ENCODE data around the gene MAPK12.
A peak's percentile ranks its signal among the peaks of the same experiment; 100 is the strongest.
"Not testable (repeated sequence)": the region's sequence is repeated elsewhere in the genome, so short reads cannot be mapped to it uniquely, and the experiment has no call there.

The MAPK12 gene

GRCh38 chr22:50275181-50276055 is 13.9 kb upstream of the MAPK12 start:
- Histone ChIP-seq H3K4me3 (ENCODE audit: low read length) (no peak overlapping the region), H3K4me1 (ENCODE audit: control insufficient read depth, insufficient read depth, low read length) (peaks cover 6% of the 10 kb centered on the region), H3K27me3 (ENCODE audit: control insufficient read depth, insufficient read depth, low read length) (no peaks in the 10 kb centered on the region), H3K27ac (ENCODE audit: low read depth, low read length) (peak overlapping the region; percentile 51), H3K36me3 (ENCODE audit: control insufficient read depth, insufficient read depth, low read length) (peaks cover 37% of the 10 kb centered on the region), H3K9ac (ENCODE audit: low read length) (no peak overlapping the region)

GRCh38 chr22:50274771-50275170 is 13.3 kb upstream of the MAPK12 start:
- Histone ChIP-seq H3K27ac (ENCODE audit: low read depth, low read length) (no peak overlapping the region), H3K9ac (ENCODE audit: low read length) (no peak overlapping the region), H3K36me3 (ENCODE audit: control insufficient read depth, insufficient read depth, low read length) (peaks cover 34% of the 10 kb centered on the region), H3K27me3 (ENCODE audit: control insufficient read depth, insufficient read depth, low read length) (no peaks in the 10 kb centered on the region), H3K4me1 (ENCODE audit: control insufficient read depth, insufficient read depth, low read length) (peaks cover 6% of the 10 kb centered on the region), H3K4me3 (ENCODE audit: low read length) (no peak overlapping the region)

- Histone ChIP-seq H3K9ac (ENCODE audit: low read length) (no peak overlapping the region), H3K27me3 (ENCODE audit: control insufficient read depth, insufficient read depth, low read length) (no peaks in the 10 kb centered on the region), H3K36me3 (ENCODE audit: control insufficient read depth, insufficient read depth, low read length) (peaks cover 29% of the 10 kb centered on the region), H3K27ac (ENCODE audit: low read depth, low read length) (no peak overlapping the region), H3K4me3 (ENCODE audit: low read length) (no peak overlapping the region), H3K4me1 (ENCODE audit: control insufficient read depth, insufficient read depth, low read length) (peaks cover 6% of the 10 kb centered on the region)
Observed at GRCh38 chr22:50274311-50274710, 12.8 kb upstream of the MAPK12 start.

GRCh38 chr22:50273781-50274180 is 12.3 kb upstream of the MAPK12 start:
- H3K9ac ChIP-seq (ENCODE audit: low read length); H3K27ac ChIP-seq (ENCODE audit: low read depth, low read length); H3K4me3 ChIP-seq (ENCODE audit: low read length); H3K4me1 ChIP-seq (ENCODE audit: control insufficient read depth, insufficient read depth, low read length); H3K27me3 ChIP-seq (ENCODE audit: control insufficient read depth, insufficient read depth, low read length): not testable (repeated sequence)
- H3K36me3 ChIP-seq (ENCODE audit: control insufficient read depth, insufficient read depth, low read length) = peaks cover 24% of the 10 kb centered on the region

- H3K36me3 ChIP-seq (ENCODE audit: control insufficient read depth, insufficient read depth, low read length) = peaks cover 19% of the 10 kb centered on the region
- not testable (repeated sequence) for H3K27ac ChIP-seq (ENCODE audit: low read depth, low read length); H3K27me3 ChIP-seq (ENCODE audit: control insufficient read depth, insufficient read depth, low read length); H3K4me3 ChIP-seq (ENCODE audit: low read length); H3K4me1 ChIP-seq (ENCODE audit: control insufficient read depth, insufficient read depth, low read length); H3K9ac ChIP-seq (ENCODE audit: low read length)
Observed at GRCh38 chr22:50273352-50273751, 11.9 kb upstream of the MAPK12 start.

- Histone ChIP-seq H3K36me3 (ENCODE audit: control insufficient read depth, insufficient read depth, low read length) (peaks cover 10% of the 10 kb centered on the region), H3K27me3 (ENCODE audit: control insufficient read depth, insufficient read depth, low read length) (no peaks in the 10 kb centered on the region), H3K27ac (ENCODE audit: low read depth, low read length) (no peak overlapping the region), H3K4me3 (ENCODE audit: low read length) (no peak overlapping the region), H3K9ac (ENCODE audit: low read length) (no peak overlapping the region), H3K4me1 (ENCODE audit: control insufficient read depth, insufficient read depth, low read length) (peaks cover 6% of the 10 kb centered on the region)
Observed at GRCh38 chr22:50272044-50272802, 10.7 kb upstream of the MAPK12 start.

- Histone ChIP-seq H3K27me3 (ENCODE audit: control insufficient read depth, insufficient read depth, low read length) (no peaks in the 10 kb centered on the region), H3K36me3 (ENCODE audit: control insufficient read depth, insufficient read depth, low read length) (peaks cover 8% of the 10 kb centered on the region), H3K4me1 (ENCODE audit: control insufficient read depth, insufficient read depth, low read length) (peaks cover 8% of the 10 kb centered on the region), H3K27ac (ENCODE audit: low read depth, low read length) (no peak overlapping the region), H3K9ac (ENCODE audit: low read length) (no peak overlapping the region), H3K4me3 (ENCODE audit: low read length) (peak overlapping the region; percentile 55)
Observed at GRCh38 chr22:50271519-50271970, 10.1 kb upstream of the MAPK12 start.

- Histone ChIP-seq H3K27ac (ENCODE audit: low read depth, low read length) (no peak overlapping the region), H3K36me3 (ENCODE audit: control insufficient read depth, insufficient read depth, low read length) (peaks cover 4% of the 10 kb centered on the region), H3K4me3 (ENCODE audit: low read length) (peak overlapping the region; percentile 55), H3K9ac (ENCODE audit: low read length) (no peak overlapping the region), H3K27me3 (ENCODE audit: control insufficient read depth, insufficient read depth, low read length) (no peaks in the 10 kb centered on the region), H3K4me1 (ENCODE audit: control insufficient read depth, insufficient read depth, low read length) (peaks cover 8% of the 10 kb centered on the region)
Observed at GRCh38 chr22:50270666-50271394, 9.3 kb upstream of the MAPK12 start.

- no peak within 1 kb of the TSS for H3K9ac ChIP-seq (ENCODE audit: low read length)
- no peak within 1 kb of the TSS for H3K27ac ChIP-seq (ENCODE audit: low read depth, low read length)
- peaks cover 8% of the 10 kb centered on the region for H3K4me1 ChIP-seq (ENCODE audit: control insufficient read depth, insufficient read depth, low read length)
- H3K36me3 ChIP-seq (ENCODE audit: control insufficient read depth, insufficient read depth, low read length) = peaks cover 1% of the 10 kb centered on the region
- peak within 1 kb of the TSS; percentile 55 for H3K4me3 ChIP-seq (ENCODE audit: low read length)
- H3K27me3 ChIP-seq (ENCODE audit: control insufficient read depth, insufficient read depth, low read length) = peaks cover 2% of the 10 kb centered on the region
Observed at GRCh38 chr22:50269970-50270665, 8.6 kb upstream of the MAPK12 start, which contains the start of gene MAPK11. Gene MAPK11, minus strand, starts transcription at chr22:50270380. Its CDS starts 88 bp downstream, at chr22:50270292.

GRCh38 chr22:50269573-50269969 is 8.1 kb upstream of the MAPK12 start:
- Histone ChIP-seq H3K36me3 (ENCODE audit: control insufficient read depth, insufficient read depth, low read length) (no peaks in the 10 kb centered on the region), H3K27me3 (ENCODE audit: control insufficient read depth, insufficient read depth, low read length) (peaks cover 4% of the 10 kb centered on the region), H3K4me3 (ENCODE audit: low read length) (peak overlapping the region; percentile 21), H3K9ac (ENCODE audit: low read length) (no peak overlapping the region), H3K4me1 (ENCODE audit: control insufficient read depth, insufficient read depth, low read length) (peaks cover 8% of the 10 kb centered on the region), H3K27ac (ENCODE audit: low read depth, low read length) (no peak overlapping the region)

- Histone ChIP-seq H3K27ac (ENCODE audit: low read depth, low read length) (no peak overlapping the region), H3K27me3 (ENCODE audit: control insufficient read depth, insufficient read depth, low read length) (peaks cover 4% of the 10 kb centered on the region), H3K9ac (ENCODE audit: low read length) (no peak overlapping the region), H3K36me3 (ENCODE audit: control insufficient read depth, insufficient read depth, low read length) (no peaks in the 10 kb centered on the region), H3K4me1 (ENCODE audit: control insufficient read depth, insufficient read depth, low read length) (peaks cover 8% of the 10 kb centered on the region), H3K4me3 (ENCODE audit: low read length) (no peak overlapping the region)
Observed at GRCh38 chr22:50268655-50269113, 7.2 kb upstream of the MAPK12 start.

All from rectal smooth muscle tissue (tissue), 1 donor.